H9 (cell line): ENCODE results near the gene CDC42EP1. TPM values are rescaled to one million over a fixed set of nuclear protein-coding genes. Genes with fewer than 3 reads are reported as not detected.

Source experiments
- DNase-seq: peaks from one replicate; pipeline ENCODE4 v3.0.0-alpha.2; 2017
- H2AFZ ChIP-seq: one replicate; pipeline ENCODE4 v1.6.1; 2013; ENCODE audit warnings: mild to moderate bottlenecking, low read length, control low read depth, moderate library complexity
- H2AK5ac ChIP-seq: 2 replicates; pipeline ENCODE4 v1.6.1; 2013; ENCODE audit warnings: low read length, control low read depth, mixed read lengths; ENCODE audit not compliant: insufficient read length
- H2BK120ac ChIP-seq: one replicate; pipeline ENCODE4 v1.6.1; 2013; ENCODE audit warnings: low read depth, mild to moderate bottlenecking, low read length, control low read depth, inconsistent platforms; ENCODE audit not compliant: poor library complexity, severe bottlenecking
- H2BK12ac ChIP-seq: 2 replicates; pipeline ENCODE4 v1.6.1; 2013; ENCODE audit warnings: low read length, control low read depth, mixed read lengths, low read depth; ENCODE audit not compliant: insufficient read length
- H2BK15ac ChIP-seq: 2 replicates; pipeline ENCODE4 v1.6.1; 2013; ENCODE audit warnings: low read depth, low read length, control low read depth
- H2BK20ac ChIP-seq: one replicate; pipeline ENCODE4 v1.6.1; 2013; ENCODE audit warnings: low read depth, mild to moderate bottlenecking, low read length, control low read depth, inconsistent platforms; ENCODE audit not compliant: poor library complexity, severe bottlenecking
- H2BK5ac ChIP-seq: 2 replicates; pipeline ENCODE4 v1.6.1; 2013; ENCODE audit warnings: low read length, control low read depth, mixed read lengths; ENCODE audit not compliant: insufficient read length
- H3K14ac ChIP-seq: 2 replicates; pipeline ENCODE4 v1.6.1; 2013; ENCODE audit warnings: low read length, control low read depth; ENCODE audit not compliant: insufficient read depth
- H3K18ac ChIP-seq: 2 replicates; pipeline ENCODE4 v1.6.1; 2013; ENCODE audit warnings: low read depth, mild to moderate bottlenecking, mixed read lengths, low read length, control low read depth; ENCODE audit not compliant: insufficient read length
- H3K23ac ChIP-seq: 2 replicates; pipeline ENCODE4 v1.6.1; 2013; ENCODE audit warnings: low read length, control low read depth, mixed read lengths, low read depth; ENCODE audit not compliant: insufficient read length
- H3K23me2 ChIP-seq: 2 replicates; pipeline ENCODE4 v1.6.1; 2013; ENCODE audit warnings: low read depth, mild to moderate bottlenecking, mixed read lengths, low read length, control low read depth; ENCODE audit not compliant: insufficient read length, poor library complexity, severe bottlenecking
- H3K27ac ChIP-seq: 2 replicates; pipeline ENCODE4 v1.5.1; 2013; ENCODE audit warnings: low read length, control low read depth, mixed read lengths, low read depth; ENCODE audit not compliant: insufficient read length
- H3K27me3 ChIP-seq: 2 replicates; pipeline ENCODE4 v1.6.1; 2013; ENCODE audit warnings: low read length, control low read depth, inconsistent platforms; ENCODE audit not compliant: insufficient read depth
- H3K4ac ChIP-seq: 2 replicates; pipeline ENCODE4 v1.6.1; 2013; ENCODE audit warnings: low read depth, mild to moderate bottlenecking, control low read depth, inconsistent platforms, low read length, moderate library complexity
- H3K4me1 ChIP-seq: 2 replicates; pipeline ENCODE4 v1.6.1; 2013; ENCODE audit warnings: low read length, control low read depth, inconsistent platforms; ENCODE audit not compliant: insufficient read depth
- H3K4me2 ChIP-seq: 2 replicates; pipeline ENCODE4 v1.6.1; 2013; ENCODE audit warnings: low read length, control low read depth, mixed read lengths; ENCODE audit not compliant: insufficient read length, insufficient read depth
- H3K56ac ChIP-seq: 2 replicates; pipeline ENCODE4 v1.6.1; 2013; ENCODE audit warnings: low read depth, mild to moderate bottlenecking, mixed read lengths, low read length, control low read depth; ENCODE audit not compliant: insufficient read length
- H3K79me1 ChIP-seq: 2 replicates; pipeline ENCODE4 v1.6.1; 2013; ENCODE audit warnings: low read depth, mild to moderate bottlenecking, moderate library complexity, low read length, control low read depth, inconsistent platforms; ENCODE audit not compliant: insufficient read depth, poor library complexity, severe bottlenecking
- H3K79me2 ChIP-seq: 2 replicates; pipeline ENCODE4 v1.6.1; 2013; ENCODE audit warnings: low read length, control low read depth, inconsistent platforms; ENCODE audit not compliant: insufficient read depth
- H3K9ac ChIP-seq: 2 replicates; pipeline ENCODE4 v1.6.1; 2013; ENCODE audit warnings: low read length, control low read depth, mixed read lengths; ENCODE audit not compliant: insufficient read length; ENCODE audit errors: extremely low read depth
- H3K9me3 ChIP-seq: one replicate; pipeline ENCODE4 v1.6.1; 2013; ENCODE audit warnings: low read depth, low read length, inconsistent platforms; ENCODE audit not compliant: control insufficient read depth
- H3T11ph ChIP-seq: one replicate; pipeline ENCODE4 v1.6.1; 2013; ENCODE audit warnings: mild to moderate bottlenecking, low read length, control low read depth, inconsistent platforms
- H4K20me1 ChIP-seq: one replicate; pipeline ENCODE4 v1.6.1; 2013; ENCODE audit not compliant: control insufficient read depth, insufficient read length, insufficient read depth
- H4K5ac ChIP-seq: 2 replicates; pipeline ENCODE4 v1.6.1; 2013; ENCODE audit warnings: low read depth, mild to moderate bottlenecking, mixed read lengths, low read length, control low read depth; ENCODE audit not compliant: insufficient read length
- H4K8ac ChIP-seq: replicated peaks from 2 replicates; pipeline ENCODE4 v1.6.1; 2013; ENCODE audit warnings: low read length, control low read depth, mixed read lengths, low read depth; ENCODE audit not compliant: insufficient read length
- H4K91ac ChIP-seq: 2 replicates; pipeline ENCODE4 v1.6.1; 2013; ENCODE audit warnings: low read depth, mild to moderate bottlenecking, moderate library complexity, mixed read lengths, low read length, control low read depth; ENCODE audit not compliant: insufficient read length
- H3K27ac Mint-ChIP-seq, 3 experiments: 2 replicates in 2 of 3; 3 replicates in 1 of 3; pipeline ENCODE4 v1.8.0; 2020 to 2021; ENCODE audit warnings: mixed read lengths in 3 of 3, mild to moderate bottlenecking in 1 of 3, moderate library complexity in 1 of 3
- H3K27me3 Mint-ChIP-seq: 2 replicates; pipeline ENCODE4 v1.8.0; 2021; ENCODE audit warnings: low read depth, mild to moderate bottlenecking, moderate library complexity, mixed read lengths
- H3K36me3 Mint-ChIP-seq, 3 experiments: 2 replicates in 2 of 3; 3 replicates in 1 of 3; pipeline ENCODE4 v1.8.0; 2020 to 2021; ENCODE audit warnings: low read depth in 3 of 3, mixed read lengths in 3 of 3; ENCODE audit not compliant: insufficient read depth in 1 of 3
- H3K4me1 Mint-ChIP-seq, 2 experiments: 2 replicates each; pipeline ENCODE4 v1.8.0; 2020; ENCODE audit warnings: mixed read lengths in 2 of 2
- H3K4me3 Mint-ChIP-seq, 2 experiments: 2 replicates in 1 of 2; 3 replicates in 1 of 2; pipeline ENCODE4 v1.8.0; 2020 to 2021; ENCODE audit warnings: mild to moderate bottlenecking in 2 of 2, mixed read lengths in 2 of 2, moderate library complexity in 1 of 2
- H3K9me3 Mint-ChIP-seq, 2 experiments: 2 replicates in 1 of 2; 3 replicates in 1 of 2; pipeline ENCODE4 v1.8.0; 2020; ENCODE audit warnings: mild to moderate bottlenecking in 2 of 2, mixed read lengths in 2 of 2, moderate library complexity in 1 of 2
- whole genome bisulfite sequencing: extraction: QIAGEN DNeasy Blood & Tissue Kit; methylation state at CpG from one replicate; pipeline ENCODE4 v1.1.7; 2013; ENCODE audit warnings: missing lambda C conversion rate, low lambda C conversion rate, mixed read lengths; ENCODE audit not compliant: insufficient read length; ENCODE audit errors: extremely low coverage; 5-methylcytosine and 5-hydroxymethylcytosine counted together
- total RNA-seq: library from RNA; stranded (reverse); gene quantifications from 2 replicates; pipeline ENCODE4 v1.2.1, GENCODE V29; 2021
- TF ChIP-seq, protein P1 (sequence below): fragments of 200-600 bp; sonication (generic); conservative IDR thresholded peaks from 3 replicates; pipeline ENCODE4 v1.8.0; 2021; ENCODE audit warnings: antibody characterized with exemption, mild to moderate bottlenecking

Gene CDC42EP1
- total RNA-seq, 1 experiment from 2014 or later = 23.0 TPM

DNA sequence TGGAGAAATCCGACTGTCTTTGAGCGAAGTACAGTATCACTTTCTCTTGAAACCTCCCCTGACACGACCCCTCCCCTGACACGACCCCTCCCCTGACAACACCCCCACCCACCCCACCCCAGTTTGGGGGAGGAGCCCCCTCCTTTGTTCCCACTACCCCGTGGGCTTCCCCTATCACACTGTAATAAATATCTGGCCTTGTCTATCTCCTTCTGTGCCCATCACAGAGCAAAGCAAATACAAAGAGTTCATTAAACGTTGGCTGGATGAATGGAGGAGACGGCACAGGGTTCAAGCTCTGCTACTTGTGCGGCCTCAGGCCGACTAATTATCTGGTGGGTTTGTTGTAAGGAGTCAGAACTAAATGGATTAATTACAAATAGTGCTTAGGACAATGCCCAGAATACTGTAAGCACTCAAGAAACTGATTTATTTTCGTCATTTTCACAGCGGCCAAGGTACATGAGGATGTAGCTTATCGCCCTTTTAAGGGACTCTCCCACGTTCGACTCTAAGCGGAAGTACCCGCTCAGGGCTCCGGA is 47.7 kb downstream of the CDC42EP1 start:
- Mint-ChIP-seq H3K4me1 (peaks cover 16 to 17% of the 10 kb centered on the region in 2 experiments), H3K9me3 (no peaks in the 10 kb centered on the region), H3K27me3 (peaks cover 8% of the 10 kb centered on the region), H3K4me3 (peak overlapping the region; percentile 91), H3K36me3 (no peaks in the 10 kb centered on the region), H3K27ac (peak overlapping the region; percentile 96 to 99 (median 99))
- no peak overlapping the region for H2BK12ac ChIP-seq
- H4K91ac ChIP-seq = no peak overlapping the region
- WGBS = no CpG with 5 or more reads among the region's 17 CpGs
- H3T11ph ChIP-seq = no peak overlapping the region
- no peaks in the 10 kb centered on the region; the same call in 1 of the 2 replicates for H3K79me2 ChIP-seq
- H3K27ac ChIP-seq = peak overlapping the region; percentile 88
- H2AK5ac ChIP-seq = no peak overlapping the region
- H3K4ac ChIP-seq = no peak overlapping the region
- TF ChIP-seq, protein P1, sequence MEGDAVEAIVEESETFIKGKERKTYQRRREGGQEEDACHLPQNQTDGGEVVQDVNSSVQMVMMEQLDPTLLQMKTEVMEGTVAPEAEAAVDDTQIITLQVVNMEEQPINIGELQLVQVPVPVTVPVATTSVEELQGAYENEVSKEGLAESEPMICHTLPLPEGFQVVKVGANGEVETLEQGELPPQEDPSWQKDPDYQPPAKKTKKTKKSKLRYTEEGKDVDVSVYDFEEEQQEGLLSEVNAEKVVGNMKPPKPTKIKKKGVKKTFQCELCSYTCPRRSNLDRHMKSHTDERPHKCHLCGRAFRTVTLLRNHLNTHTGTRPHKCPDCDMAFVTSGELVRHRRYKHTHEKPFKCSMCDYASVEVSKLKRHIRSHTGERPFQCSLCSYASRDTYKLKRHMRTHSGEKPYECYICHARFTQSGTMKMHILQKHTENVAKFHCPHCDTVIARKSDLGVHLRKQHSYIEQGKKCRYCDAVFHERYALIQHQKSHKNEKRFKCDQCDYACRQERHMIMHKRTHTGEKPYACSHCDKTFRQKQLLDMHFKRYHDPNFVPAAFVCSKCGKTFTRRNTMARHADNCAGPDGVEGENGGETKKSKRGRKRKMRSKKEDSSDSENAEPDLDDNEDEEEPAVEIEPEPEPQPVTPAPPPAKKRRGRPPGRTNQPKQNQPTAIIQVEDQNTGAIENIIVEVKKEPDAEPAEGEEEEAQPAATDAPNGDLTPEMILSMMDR = no peak
- no peak overlapping the region for H4K8ac ChIP-seq
- H3K4me1 ChIP-seq = no peaks in the 10 kb centered on the region
- no peak overlapping the region for H2BK5ac ChIP-seq
- H2BK120ac ChIP-seq = no peak overlapping the region
- H3K9ac ChIP-seq = peak overlapping the region; percentile 64
- no peak overlapping the region for H4K5ac ChIP-seq
- H3K23me2 ChIP-seq = peaks cover 10% of the 10 kb centered on the region
- H2BK15ac ChIP-seq = no peak overlapping the region
- no peak overlapping the region for H3K56ac ChIP-seq
- H3K4me2 ChIP-seq = peak overlapping the region; percentile 83
- H3K9me3 ChIP-seq = no peaks in the 10 kb centered on the region
- H3K79me1 ChIP-seq = peaks cover 3% of the 10 kb centered on the region
- no peak overlapping the region for H2BK20ac ChIP-seq
- no peaks in the 10 kb centered on the region for H3K27me3 ChIP-seq
- H3K14ac ChIP-seq = no peak overlapping the region; the same call in 1 of the 2 replicates
- DNase-seq = no peak
- H2AFZ ChIP-seq = no peak overlapping the region
- H3K23ac ChIP-seq = no peak overlapping the region
- H3K18ac ChIP-seq = peak overlapping the region; percentile 74
- H4K20me1 ChIP-seq = no peaks in the 10 kb centered on the region
